ENCODE measurements around the gene CNTNAP2. TPM values are rescaled to one million over a fixed set of nuclear protein-coding genes. Genes with fewer than 3 reads are reported as not detected.

Gene CNTNAP2
- total and polyA plus RNA-seq, 2 of the 8 experiments (the other 6 are each of a cell fraction or from before 2014, with no cell fraction given): 27.9 to 71.0 TPM

GRCh38 chr7:147859033-147859432, 1742.4 kb downstream of the CNTNAP2 start:
- Histone ChIP-seq H3K27ac (ENCODE audit: low read depth, low read length) (no peak overlapping the region), H3K14ac (ENCODE audit: insufficient read length) (no peak overlapping the region), H3K4me2 (ENCODE audit: insufficient read depth in 1 of 2, low read depth in 2 of 2, low read length in 2 of 2) (no peak overlapping the region), H2BK12ac (ENCODE audit: low read depth, low read length) (no peak overlapping the region), H4K5ac (ENCODE audit: insufficient read length, low read depth, low read length) (no peak overlapping the region), H2BK20ac (ENCODE audit: low read length) (no peak overlapping the region), H3K9ac (replicated peaks in 1 of 4; ENCODE audit: extremely low read depth in 1 of 4, low read depth in 3 of 4, low read length in 3 of 4) (no peak overlapping the region), H4K8ac (ENCODE audit: extremely low read depth, insufficient read depth, low read length) (no peak overlapping the region), H3K27me3 (replicated peaks in 1 of 4; ENCODE audit: control insufficient read depth in 3 of 4, extremely low read depth in 1 of 4, insufficient read depth in 3 of 4, low read length in 3 of 4) (no peaks in the 10 kb centered on the region), H2BK15ac (ENCODE audit: low read length) (no peak overlapping the region), H3K23ac (ENCODE audit: insufficient read length) (no peak overlapping the region), H2BK5ac (ENCODE audit: low read depth, low read length) (no peak overlapping the region), H3K18ac (ENCODE audit: extremely low read depth, low read length) (no peak overlapping the region), H3K79me1 (ENCODE audit: low read depth, low read length) (no peaks in the 10 kb centered on the region), H3K4me3 (ENCODE audit: extremely low read depth in 1 of 4, insufficient read depth in 2 of 4, low read depth in 3 of 4, low read length in 4 of 4) (no peak overlapping the region), H3K36me3 (ENCODE audit: control insufficient read depth in 2 of 4, insufficient read depth in 4 of 4, low read length in 3 of 4) (no peaks in the 10 kb centered on the region), H3K4ac (replicated peaks; ENCODE audit: insufficient read length, low read depth, low read length) (no peak overlapping the region), H4K91ac (replicated peaks; ENCODE audit: insufficient read length, low read length) (no peak overlapping the region), H3K56ac (replicated peaks; ENCODE audit: insufficient read length, low read depth, low read length) (no peak overlapping the region), H3K9me3 (ENCODE audit: insufficient read depth in 2 of 2, low read depth in 1 of 2, low read length in 1 of 2) (no peaks in the 10 kb centered on the region), H2BK120ac (replicated peaks; ENCODE audit: low read depth, low read length) (no peak overlapping the region), H3K4me1 (replicated peaks in 1 of 4; ENCODE audit: control insufficient read depth in 3 of 4, insufficient read depth in 4 of 4, low read length in 3 of 4) (no peaks in the 10 kb centered on the region), H2AK5ac (ENCODE audit: low read depth, low read length) (no peak overlapping the region), H4K20me1 (replicated peaks in 1 of 2; ENCODE audit: control insufficient read depth in 1 of 2, insufficient read depth in 2 of 2, low read length in 2 of 2) (no peaks in the 10 kb centered on the region), H3K79me2 (ENCODE audit: control insufficient read depth in 1 of 2, insufficient read depth in 2 of 2, low read length in 2 of 2) (no peaks in the 10 kb centered on the region), H3K23me2 (ENCODE audit: low read depth, low read length) (no peaks in the 10 kb centered on the region), H2AFZ (ENCODE audit: low read length) (no peak overlapping the region)
- ChIA-PET POLR2A (ENCODE audit: partially characterized antibody) (no interaction called here), CTCF (ENCODE audit: partially characterized antibody) (no interaction called here)
- no peak for FAIRE-seq
- 94% methylated on average over 4 of the region's 4 CpGs; no CpG with 5 or more reads in 1 of the 2 experiments for WGBS, 2 experiments (ENCODE audit: extremely low coverage in 1 of 2, insufficient coverage in 1 of 2, insufficient read length in 1 of 2, insufficient replicate concordance in 2 of 2, low coverage in 1 of 2, low lambda C conversion rate in 2 of 2, missing lambda C conversion rate in 1 of 2)
- DNase-seq (ENCODE audit: low read depth in 1 of 2, low spot score in 2 of 2): no peak
- no peak for TF ChIP-seq YY1 (IDR thresholded peaks at IDR 0.05; ENCODE audit: low read depth, low read length)
- TF ChIP-seq SIX5 (IDR thresholded peaks at IDR 0.05; ENCODE audit: low read depth, low read length): no peak
- no peak for TF ChIP-seq MAX (IDR thresholded peaks at IDR 0.05)
- TF ChIP-seq ZNF274 (IDR thresholded peaks at IDR 0.05; ENCODE audit: borderline replicate concordance, extremely low read depth, low read length): no peak
- TF ChIP-seq, protein P1, sequence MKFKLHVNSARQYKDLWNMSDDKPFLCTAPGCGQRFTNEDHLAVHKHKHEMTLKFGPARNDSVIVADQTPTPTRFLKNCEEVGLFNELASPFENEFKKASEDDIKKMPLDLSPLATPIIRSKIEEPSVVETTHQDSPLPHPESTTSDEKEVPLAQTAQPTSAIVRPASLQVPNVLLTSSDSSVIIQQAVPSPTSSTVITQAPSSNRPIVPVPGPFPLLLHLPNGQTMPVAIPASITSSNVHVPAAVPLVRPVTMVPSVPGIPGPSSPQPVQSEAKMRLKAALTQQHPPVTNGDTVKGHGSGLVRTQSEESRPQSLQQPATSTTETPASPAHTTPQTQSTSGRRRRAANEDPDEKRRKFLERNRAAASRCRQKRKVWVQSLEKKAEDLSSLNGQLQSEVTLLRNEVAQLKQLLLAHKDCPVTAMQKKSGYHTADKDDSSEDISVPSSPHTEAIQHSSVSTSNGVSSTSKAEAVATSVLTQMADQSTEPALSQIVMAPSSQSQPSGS (IDR thresholded peaks at IDR 0.05; ENCODE audit: low read length): no peak
- no peak for TF ChIP-seq EP300 (IDR thresholded peaks at IDR 0.05; ENCODE audit: borderline replicate concordance in 1 of 2, low read depth in 2 of 2, low read length in 2 of 2)
- no peak for TF ChIP-seq CTCF (IDR thresholded peaks at IDR 0.05; ENCODE audit: control extremely low read depth in 1 of 3, insufficient read depth in 1 of 3, low read depth in 1 of 3, low read length in 3 of 3)
- no peak for TF ChIP-seq RAD21 (IDR thresholded peaks at IDR 0.05 in 1 of 2, conservative IDR thresholded peaks at IDR 0.05 in 1 of 2; ENCODE audit: low read depth in 2 of 2, low read length in 2 of 2)
- TF ChIP-seq SUZ12 (IDR thresholded peaks at IDR 0.05; ENCODE audit: low read length): no peak
- TF ChIP-seq TCF12 (IDR thresholded peaks at IDR 0.05; ENCODE audit: low read depth, low read length): no peak
